Stimulated activated naive CD4-positive, alpha-beta T cell treated with Interleukin-2 at 50 U/mL for 16 hours (primary cell): ENCODE results near the gene PRPSAP1.
A peak's percentile ranks its signal among the peaks of the same experiment; 100 is the strongest.
"Not testable (repeated sequence)": the region's sequence is repeated elsewhere in the genome, so short reads cannot be mapped to it uniquely, and the experiment has no call there.

ENCODE experiments used
- DNase-seq: peaks from one replicate; lab custom pipeline; 2025; lab: John Stamatoyannopoulos, UW

The PRPSAP1 gene

DNA sequence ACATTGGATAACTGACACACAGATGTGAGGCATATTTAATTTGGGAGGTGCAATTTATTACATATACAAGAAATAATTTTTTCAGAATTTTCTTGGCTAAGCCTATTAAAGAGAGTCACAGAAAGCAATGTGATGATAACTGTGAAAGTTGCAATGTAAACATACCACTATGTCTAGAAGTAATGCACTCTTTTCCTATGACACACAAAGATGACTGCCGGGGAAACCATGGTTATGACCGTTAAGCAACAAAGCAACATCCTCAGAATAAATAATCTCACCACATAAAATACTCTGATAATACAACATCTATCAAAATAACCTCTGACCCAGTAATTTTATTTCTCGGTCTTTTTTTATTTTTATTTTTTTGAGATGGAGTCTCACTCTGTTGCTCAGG, 35.1 kb downstream of the PRPSAP1 start:
- no peak for DNase-seq

DNA sequence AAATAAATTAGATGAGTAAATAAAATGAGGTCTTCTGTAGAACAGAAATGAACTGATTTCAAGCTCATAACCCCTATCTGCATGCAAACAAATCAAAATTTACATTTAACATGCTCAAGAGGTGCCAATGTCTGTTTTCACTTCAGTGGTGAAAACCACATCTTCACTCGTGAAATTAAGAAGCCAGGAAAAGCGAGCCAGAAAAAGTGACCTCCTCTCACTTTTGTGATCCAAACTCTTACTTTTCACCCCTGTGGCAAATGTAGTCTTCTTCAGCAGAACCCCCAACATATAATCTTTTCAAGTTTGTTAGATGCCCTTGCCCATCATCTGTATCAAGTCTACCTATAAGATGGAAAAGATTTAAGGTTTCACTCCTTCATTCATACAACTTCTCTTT, 36.2 kb downstream of the PRPSAP1 start:
- DNase-seq, result no peak

DNA sequence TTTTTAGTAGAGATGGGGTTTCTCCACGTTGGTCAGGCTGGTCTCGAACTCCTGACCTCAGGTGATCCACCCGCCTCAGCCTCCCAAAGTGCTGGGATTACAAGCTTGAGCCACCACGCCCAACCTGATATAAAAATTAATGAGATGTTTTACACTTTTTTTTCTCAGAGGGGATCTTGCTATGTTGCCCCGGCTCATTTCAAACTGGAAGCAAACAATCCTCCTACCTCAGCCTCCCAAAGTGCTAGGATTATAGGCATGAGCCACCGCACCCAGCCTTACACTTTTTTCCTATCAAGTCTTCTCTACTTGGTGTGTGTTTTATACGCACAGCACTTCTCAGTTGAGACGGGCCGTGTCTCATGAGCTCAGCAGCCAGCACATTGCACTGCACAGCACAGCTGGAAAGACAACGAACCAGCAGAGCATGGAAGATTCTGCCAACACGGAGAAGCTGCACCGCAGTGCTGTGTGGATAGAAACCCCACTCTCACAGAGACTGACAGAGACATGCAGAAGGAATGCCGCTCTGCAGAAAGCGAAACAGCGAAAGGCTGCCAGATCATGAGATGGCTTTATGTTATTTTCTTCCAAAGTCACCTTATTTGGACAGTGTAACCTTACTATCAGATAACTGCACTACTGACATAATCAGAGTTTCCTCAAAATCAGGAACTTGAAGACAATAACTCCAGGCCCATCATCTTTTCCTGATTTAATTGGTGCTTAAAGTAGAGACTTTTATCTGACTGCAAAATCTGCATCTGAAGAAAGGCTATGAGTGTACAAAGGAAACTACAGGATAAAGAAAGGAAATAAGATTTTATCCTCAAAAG, 39.1 kb downstream of the PRPSAP1 start:
- no peak for DNase-seq

DNA sequence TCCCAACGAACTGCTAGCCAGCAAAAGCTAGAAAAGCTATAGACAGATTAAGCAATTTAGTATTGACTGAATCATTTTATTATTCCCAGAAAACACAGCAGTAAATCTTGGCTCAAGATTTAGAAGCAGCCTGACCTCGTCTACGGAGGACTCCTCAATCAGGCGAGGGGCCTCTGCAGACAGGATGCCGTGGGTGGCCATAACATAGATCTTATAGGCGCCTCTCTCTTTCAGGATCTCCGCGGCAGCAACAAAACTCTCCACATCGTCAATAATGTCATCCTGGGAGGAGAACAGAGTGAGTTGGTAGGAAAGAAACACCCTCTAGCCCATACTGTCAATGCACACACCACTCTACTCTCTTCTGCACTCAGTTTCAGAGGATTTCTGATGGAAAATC, 41.0 kb downstream of the PRPSAP1 start:
- DNase-seq, result no peak

DNA sequence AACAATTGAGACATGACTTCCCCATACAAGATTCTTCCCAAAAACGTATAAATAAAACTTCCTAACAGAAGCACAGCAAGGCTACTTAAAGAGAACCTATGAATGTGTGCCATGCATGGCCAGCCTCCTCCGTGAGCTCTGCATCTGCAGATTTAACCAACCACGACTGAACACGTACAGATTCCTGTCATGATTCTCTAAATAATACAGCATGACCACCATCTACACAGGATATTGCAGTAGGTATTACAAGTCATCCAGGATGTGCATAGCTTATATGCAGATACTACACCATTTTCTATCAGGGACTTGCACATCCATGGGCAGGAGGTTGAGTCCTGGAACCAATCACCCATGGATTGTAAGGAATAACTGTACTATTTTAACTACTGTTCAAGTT, 44.3 kb downstream of the PRPSAP1 start:
- no peak for DNase-seq

DNA sequence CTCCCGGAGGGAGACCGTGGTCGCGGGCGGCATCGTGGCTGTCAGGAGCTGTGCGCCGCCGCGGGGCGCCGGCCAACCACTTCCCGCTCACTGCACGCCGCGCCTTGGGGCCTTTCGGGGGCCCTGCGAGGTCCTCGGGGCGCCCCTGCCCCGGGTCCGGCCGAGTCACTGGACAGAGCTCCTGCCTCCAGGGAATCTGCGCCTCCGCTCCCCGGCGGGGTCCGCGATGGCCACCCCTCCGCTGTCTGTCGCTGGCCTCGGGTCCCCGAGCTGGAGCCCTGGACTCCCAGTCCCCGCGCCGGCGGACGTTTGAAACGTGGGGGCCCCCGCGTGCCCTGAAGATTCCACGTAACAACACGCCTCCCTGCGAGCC, 45.8 kb downstream of the PRPSAP1 start, which contains the start of gene QRICH2:
Gene QRICH2 (minus strand): TSS at position 311 of the 373 bp plus-strand sequence. CDS start 278 bp downstream, at position 33.
- no peak for DNase-seq

DNA sequence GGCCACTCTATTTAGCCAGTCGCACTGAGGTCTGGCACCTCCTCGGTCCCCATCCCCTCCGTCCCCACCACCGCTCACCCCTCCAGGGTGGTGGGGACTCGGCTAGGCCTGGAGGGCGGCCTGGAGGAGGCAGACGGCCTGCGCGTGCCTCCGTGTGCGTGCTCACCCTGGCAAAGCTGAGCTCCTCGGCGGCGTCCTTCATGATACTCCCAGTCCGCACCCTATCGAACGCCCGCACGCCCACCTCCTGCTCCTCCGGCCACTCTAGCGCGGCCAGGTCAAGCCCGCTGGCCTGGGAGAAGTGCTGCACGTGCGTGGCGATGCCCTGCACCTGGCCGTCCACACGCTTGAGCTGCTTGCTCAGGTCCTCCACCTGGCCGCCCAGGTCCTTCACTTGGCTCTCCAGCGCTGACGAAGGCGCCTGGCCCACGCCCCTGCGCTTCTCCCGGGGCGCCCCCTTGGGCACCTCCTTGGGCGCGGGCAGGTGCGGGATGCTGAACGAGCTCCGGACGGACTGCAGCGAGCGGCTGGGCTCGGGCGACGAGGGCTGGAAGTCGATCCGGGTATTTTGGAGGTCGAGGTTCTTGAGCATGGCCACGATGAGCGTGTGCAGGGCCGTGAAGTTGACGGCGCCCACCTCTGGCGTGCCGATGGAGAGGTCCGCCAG, 46.3 kb downstream of the PRPSAP1 start:
- DNase-seq, result no peak

DNA sequence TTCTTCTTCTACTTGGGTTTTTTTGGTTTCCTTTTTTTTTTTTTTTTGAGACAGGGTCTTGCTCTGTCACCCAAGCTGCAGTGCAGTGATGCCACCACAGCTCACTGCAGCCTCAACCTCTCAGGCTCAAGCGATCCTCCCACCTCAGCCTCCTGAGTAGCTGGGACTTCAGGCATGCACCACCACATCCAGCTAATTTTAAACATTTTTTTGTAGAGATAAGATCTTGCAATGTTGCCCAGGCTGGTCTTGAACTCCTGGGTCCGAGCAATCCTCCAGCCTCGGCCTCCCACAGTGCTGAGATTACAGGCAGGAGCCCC, 48.6 kb downstream of the PRPSAP1 start:
- DNase-seq, result not testable (repeated sequence)

DNA sequence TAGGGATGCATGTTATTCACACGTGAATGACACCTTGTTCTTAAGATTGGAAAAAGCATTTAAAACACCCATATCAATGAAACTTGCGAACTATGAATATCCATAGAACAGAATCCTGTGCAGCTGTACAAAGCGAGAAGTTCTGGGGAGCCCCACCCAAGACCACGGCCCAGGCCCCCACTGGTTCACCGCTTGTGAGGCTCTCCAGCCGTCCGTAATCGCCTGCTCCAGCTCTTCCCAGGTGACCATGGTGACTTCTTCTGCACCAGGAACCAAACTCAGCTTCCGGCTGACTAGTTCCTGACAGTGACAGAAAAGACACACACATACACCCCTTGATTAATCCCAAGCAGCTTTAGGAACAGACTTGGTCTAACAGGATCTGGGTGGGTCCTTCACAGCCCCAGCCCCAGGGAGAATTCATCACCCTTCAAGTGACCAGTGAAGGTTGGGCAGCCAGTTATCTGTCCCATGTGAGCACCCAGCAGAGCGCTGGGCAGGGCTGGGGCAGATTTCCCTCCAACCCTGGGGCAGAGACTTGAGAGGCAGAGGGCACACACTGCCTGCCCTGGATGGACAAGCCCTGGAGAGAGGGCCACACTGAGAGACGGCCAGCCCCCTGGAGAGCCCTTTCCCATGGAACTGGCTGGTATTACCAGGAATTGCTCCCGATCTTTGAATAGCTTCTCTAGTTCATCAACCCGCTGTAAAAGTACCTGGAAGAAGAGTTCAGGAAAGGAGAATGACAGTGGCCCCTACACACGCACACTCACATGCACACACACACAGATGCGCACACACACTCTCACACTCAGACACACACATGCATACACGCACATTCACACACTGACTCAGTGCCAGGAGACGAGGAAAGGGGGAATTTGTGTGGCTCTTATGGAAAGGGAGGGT, 49.2 kb downstream of the PRPSAP1 start:
- no peak for DNase-seq

DNA sequence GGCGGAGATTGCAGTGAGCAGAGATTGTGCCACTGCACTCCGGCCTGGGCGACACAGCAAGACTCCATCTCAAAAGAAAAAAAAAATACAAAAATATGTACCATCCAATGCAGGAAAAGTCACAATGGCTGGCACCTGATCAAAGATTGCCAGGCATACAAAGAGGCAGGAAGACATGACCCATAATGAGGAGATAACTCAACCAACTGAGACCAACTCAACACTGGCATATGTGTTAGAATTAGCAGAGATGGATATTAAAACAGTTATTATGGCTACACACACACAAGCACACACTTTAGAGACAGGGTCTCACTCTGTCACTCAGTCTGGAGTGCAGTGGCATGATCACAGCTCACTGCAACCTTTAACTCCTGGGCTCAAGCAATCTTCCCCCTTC, 56.3 kb downstream of the PRPSAP1 start:
- no peak for DNase-seq

DNA sequence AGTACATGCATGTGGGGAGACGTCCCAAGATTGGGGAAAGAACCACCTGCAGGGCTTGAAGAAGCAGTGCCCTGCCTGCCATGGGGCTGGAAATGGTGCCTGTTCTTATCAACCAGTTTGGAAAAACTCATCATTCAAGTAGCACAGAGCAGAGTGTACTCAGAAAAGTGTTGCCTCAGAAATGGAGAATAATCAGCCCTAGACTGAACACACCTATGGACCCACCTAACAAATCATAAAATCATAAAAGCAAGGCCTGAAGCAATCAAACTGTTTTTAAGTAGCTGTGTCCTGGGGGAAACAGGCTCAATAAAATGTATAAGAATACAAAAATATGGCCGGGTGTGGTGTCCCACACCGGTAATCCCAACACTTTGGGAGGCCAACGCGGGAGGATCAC, 56.8 kb downstream of the PRPSAP1 start:
- no peak for DNase-seq

DNA sequence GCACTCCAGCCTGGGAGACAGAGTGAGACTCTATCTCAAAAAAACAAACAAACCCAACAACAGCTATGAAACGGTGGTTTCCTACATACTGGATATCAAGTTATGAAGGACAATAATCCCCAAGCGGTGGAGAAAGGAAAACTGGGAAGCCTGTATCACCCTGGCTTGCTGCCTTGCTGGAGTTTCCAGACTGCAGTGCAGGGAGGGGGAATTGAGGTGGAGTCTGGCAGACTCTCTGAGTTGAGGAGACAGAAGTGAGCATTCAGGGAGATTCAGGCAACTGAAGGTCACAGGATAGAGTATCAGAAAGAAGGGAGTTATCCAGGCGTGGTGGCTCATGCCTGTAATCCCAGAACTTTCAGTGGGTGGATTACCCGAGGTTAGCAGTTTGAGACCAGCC, 57.5 kb downstream of the PRPSAP1 start:
- no peak for DNase-seq

DNA sequence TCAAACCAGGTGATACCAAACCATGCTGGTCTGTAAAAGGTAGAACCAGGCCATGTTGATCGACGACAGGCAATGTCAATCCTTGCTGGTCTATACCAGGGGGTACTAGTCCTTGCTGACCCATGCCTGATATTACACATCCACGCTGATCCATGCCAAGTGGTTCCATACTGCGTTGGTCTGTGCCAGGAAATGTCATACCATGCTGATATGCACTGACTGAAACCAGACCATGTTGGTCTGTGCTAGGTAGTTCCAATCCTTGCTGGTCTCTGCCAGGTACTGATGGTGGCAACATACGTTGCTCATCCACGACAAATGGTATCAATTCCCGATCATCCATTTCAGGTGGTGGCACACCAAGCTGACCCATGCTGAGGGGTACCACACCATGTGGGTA, 60.6 kb downstream of the PRPSAP1 start:
- no peak for DNase-seq

DNA sequence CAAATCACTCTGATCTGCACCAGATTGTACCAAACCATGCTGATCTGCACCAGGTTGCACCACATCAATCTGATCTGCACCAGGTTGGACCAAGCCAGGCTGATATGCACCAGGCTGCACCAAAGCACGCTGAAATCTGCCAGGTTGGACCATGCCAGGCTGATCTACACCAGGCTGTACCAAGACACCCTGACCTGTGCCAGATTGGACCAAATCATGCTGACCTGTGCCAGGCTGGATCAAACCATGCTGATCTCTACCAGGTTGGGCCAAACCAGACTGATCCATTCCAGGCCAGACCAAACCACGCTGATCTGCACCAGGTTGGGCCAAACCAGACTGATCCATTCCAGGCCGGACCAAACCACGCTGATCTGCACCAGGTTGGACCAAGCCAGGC, 61.1 kb downstream of the PRPSAP1 start:
- DNase-seq, result no peak

DNA sequence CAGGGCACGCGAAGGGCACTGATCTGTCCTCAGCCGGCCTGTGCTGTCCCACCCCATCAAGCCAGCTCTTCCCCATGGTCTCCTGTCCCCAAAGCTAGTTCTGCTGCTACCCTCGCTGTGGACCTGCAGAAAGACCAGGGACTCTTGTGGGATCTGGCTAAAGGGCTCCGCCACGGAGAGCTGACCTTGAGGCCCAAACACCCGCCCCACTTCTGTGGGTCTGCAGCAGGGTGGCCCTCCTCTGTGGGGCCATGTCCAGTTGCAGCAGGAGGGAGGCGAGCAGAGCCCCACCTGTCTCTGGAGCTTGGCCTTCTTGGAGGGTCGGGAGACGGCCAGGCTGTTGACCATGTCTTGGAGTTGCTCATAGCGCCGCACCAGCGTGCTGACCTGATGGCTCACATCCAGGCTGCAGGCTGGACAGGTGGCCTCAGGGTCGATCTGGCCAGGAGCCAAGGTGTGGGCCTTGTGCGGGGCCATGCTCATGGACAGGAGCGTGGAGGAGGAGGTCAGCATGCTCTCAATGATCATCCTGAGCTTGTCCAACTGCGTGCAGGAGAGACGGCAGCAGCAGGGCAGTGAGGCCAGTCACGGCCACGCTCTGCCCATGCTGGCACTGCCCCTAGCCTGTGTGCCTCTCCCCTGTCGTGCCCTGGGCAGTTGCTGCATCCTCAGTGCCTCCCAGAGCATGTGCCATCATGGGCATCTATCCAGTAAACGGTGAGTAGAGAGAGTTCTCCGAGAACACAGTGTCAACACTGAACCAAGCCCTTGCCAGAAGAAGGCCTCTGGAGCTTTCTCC, 71.9 kb downstream of the PRPSAP1 start:
- DNase-seq, result no peak

DNA sequence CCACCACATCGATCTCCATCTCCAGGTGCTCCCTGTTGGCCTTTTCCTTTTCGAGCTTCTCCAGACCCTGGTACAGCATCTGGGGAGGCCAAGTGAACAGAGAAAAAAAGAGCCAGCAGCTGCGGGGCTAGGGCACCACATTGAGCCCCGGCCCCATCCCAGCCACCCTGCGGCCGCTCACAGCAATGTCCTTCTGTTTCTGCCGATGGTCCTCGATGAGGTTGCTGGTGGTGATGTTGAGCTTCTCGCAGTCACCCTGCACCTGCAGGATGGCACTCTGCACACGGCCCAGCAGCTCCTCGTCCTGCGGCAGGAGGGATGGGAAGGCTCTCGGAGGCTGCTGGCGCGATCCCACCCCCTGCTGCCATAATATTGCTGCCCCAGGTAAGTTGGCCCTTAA, 73.1 kb downstream of the PRPSAP1 start:
- no peak for DNase-seq

DNA sequence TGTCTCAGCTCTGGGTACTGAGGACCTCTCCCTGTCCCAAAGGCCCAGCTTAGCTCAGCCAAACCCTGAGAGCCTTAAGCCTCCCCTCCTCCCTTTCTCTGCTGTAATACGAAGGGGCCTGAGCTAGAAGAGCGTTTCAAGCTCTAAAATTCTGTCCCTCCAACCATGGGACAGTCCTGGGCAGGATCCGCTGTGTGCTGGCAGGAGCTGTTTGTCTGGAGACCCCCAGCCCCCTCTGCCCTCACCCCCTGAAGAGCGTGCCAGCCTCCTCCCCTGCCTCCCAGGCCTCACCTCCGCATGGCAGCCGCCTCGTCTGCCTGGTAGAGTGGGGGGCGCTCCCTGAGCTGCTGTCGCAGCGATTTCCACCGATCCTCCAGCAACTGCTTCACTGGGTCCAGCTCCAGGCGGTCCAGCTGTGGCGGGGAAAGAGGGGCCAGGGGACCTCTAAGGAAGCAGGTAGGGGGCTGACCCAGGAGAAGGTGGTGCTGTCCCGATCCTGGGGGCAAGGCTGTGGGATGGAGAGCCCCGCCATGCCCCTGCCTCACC, 73.9 kb downstream of the PRPSAP1 start:
- DNase-seq, result no peak

DNA sequence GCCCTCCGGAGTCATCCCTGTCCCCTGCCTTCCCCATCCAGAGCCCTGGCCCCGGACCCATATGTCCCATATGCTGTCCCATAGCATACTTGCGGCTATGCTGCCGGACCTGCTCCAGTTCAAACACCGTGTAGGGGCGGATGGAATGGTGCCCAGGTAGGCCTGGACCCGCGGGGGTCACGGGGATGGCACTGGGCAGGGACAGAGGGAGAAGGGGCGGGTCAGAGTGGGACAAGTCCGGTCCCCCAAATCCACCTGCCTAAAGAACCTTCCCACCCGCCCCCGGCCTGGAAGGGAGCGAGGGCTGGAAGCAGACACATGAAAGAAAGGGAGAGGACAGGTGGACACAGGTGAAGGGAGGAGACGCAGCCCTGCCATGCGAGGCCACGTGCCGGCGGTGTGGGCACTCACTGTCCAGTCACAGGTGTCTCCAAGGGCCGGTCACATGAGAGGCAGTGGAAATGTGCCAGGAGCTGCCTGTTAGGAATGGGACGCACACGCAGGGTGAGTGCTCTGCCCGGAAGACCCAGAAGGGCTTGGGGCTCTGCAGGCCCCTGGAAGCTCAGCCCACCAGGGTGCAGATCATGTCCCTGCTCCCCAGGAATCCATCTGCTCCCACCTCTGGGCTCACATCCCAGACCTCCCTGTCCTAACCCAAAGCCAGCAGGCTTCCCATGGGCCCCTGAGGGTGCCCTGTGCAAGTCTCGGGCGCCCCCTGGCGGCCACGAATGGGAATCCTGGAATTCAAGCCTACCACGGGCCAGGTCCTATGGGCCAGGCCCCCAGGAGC, 74.6 kb downstream of the PRPSAP1 start:
- peak; percentile 73 for DNase-seq

DNA sequence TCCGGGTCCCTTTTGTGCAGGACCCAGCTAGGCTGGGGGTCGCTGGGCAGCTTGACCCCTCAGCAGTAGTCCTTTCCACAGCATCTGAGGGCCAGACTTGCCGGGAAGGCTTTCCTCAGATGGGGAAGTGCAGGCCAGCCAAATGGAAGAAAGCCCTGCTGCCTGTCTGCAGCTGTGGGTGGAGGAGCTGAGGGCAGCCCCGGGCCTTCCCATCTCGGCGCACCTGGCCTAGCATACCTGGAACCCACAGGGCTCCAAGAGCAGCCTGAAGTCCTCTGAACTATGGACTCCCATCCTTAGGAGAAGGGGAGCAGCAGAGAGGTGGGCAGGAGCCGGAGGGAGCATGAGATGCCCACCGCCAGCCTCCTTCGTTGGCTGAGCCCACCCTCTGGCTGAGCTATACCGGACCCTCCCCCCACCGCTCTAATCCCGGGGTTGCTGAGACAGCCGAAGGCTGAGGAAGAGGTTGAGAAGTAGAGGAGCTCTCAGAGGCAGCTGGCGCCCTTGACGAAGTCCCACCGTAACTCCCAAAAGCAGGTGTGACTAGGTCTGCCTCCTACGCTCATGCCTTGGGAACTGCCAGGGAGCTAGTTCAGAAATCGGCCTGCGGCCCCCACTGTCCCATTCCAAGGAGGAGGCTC, 75.3 kb downstream of the PRPSAP1 start:
- DNase-seq, result no peak
